Stimulated activated CD8-positive, alpha-beta memory T cell treated with anti-CD3 and anti-CD28 coated beads, Interleukin-7, amount 100 ng/mL, for 1 hour (primary cell): ENCODE data around the gene PEF1.
A peak's percentile ranks its signal among the peaks of the same experiment; 100 is the strongest.

Source experiments
- DNase-seq, 2 donors: peaks; one replicate each; pipeline ENCODE4 v3.0.0-alpha.2; 2020; ENCODE audit warnings: low read depth in 2 of 2

The PEF1 gene

GRCh38 chr1:31671561-31672201 is 27.0 kb upstream of the PEF1 start:
- DNase-seq: no peak

GRCh38 chr1:31671147-31671546 is 26.5 kb upstream of the PEF1 start:
- no peak for DNase-seq

DNA sequence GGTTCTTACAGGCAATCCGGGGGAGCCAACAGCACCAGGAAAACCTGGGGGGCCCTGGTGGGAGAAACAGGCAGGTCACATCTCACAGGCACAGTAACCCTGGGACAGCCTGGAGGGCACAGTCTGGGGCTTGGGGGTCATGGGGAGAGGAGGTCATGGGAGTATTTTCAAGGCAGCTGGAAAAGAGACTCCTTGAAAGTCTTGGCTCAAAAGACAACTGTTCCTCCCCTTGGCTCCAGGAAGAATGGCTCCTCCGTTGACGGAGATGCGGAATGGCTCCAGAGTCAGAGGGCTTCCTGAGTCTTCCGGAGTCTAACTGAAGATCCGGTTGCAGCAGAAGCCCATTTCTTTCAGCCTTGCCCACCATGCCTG is 25.9 kb upstream of the PEF1 start:
- no peak for DNase-seq

GRCh38 chr1:31669786-31670592 is 25.3 kb upstream of the PEF1 start:
- DNase-seq: peak in 1 of 2 donors; percentile 10

DNA sequence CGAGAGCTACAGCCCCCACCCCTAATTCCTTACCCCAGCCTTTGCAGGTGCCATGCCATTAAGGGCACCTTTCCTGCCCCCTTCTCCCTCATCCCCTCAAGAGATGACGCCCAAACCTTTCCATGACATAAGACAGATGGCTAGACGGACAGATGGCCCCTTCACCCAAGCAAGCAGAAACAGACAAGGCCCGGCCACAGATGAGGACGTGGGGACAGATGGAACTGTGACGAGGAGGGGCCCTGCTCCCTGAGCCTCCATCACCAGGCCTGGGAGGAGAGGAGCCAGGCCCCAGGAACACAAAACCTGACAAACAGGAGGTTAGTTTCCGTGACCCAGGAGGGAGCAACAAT is 24.7 kb upstream of the PEF1 start:
- no peak for DNase-seq

- DNase-seq: no peak
These were observed 23.7 kb upstream of the PEF1 start for GRCh38 chr1:31668303-31668883.

GRCh38 chr1:31667065-31667785 is 22.5 kb upstream of the PEF1 start:
- no peak for DNase-seq

DNA sequence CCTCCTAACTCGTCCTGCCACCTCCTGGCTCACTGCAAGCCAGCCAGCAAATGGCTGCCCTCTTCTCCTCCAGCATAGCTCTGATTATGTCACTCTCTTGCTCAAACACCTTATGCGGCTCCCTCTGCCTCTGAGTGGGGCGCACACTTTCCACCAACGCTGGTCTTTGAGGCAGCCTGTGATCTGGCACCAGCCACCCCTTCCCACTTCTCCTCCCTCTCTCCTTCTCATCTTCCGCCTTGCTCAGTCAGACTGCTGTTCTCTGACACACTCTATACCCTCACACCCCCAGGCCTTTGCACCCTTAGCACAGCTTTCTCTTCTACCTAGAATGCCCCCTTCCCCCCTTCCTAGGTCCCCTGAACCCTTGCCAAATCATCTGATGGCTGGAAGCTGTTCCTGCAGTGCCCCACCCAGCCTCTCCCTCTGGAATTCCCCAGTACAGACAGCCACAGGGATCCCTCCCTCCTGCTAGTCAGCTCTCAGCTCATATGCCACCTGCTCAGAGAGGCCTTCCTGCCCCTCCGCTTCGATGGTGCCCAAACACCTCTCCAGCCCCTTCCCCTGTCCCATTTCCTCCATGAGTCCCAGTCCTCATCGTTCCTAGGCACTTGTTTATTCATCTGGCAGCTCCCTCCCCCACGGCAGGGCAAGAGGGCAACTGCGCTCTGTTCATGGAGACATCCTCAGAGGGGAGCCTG is 21.7 kb upstream of the PEF1 start:
- DNase-seq: no peak

DNA sequence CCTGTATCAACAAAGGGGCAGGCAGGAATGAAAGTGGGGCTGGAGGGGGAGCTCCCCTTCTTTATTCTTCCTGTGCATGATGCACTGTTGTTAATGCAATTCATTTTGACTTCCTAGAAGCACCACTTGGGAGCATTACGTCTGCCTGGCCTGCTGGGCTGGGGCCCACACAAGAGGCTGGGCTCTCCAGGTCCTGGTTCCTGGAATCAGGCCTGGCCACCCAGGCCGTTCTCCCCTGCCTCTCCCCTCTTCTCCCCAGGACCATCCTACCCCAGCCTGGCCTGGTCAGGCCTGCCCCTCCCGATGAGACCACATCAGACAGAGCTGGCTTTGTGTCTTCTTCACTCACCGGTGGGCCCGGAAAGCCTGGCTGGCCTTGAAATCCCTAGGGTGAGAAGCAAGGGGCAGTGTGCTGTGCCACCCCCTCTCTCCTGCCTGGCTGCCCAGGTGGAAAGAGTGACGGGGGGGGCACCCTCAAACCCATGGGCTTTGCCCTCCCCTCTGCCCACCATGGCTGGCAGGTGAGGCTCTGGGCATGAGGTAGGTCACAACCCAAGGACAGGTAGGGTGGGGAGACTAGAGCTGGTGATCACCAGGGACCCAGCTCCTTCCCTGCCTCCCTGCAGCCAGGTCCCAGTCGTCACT is 20.7 kb upstream of the PEF1 start:
- DNase-seq: no peak

GRCh38 chr1:31664528-31664927 is 19.9 kb upstream of the PEF1 start:
- DNase-seq: no peak

GRCh38 chr1:31663622-31664452 is 19.2 kb upstream of the PEF1 start:
- peak; percentile 48 to 51 for DNase-seq

DNA sequence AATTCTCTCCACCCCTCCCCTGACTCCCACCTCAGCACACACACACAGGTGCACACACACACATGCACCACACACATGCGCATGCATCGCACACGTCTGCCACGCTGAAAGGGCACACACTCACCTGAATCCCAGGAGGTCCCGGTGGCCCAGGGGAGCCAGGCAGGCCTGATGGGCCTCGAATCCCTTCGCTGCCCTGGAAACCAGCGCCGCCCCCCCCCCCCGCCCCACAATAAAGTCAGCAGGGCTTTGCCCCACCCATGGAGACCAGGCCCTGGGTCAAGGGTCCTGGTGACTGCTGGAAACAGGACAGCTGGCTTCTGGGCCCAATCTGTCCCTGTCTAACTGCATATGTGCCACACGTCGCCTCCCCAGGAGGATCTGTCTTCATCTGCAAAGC is 17.8 kb upstream of the PEF1 start:
- no peak for DNase-seq

- DNase-seq: no peak
These were observed 17.2 kb upstream of the PEF1 start for GRCh38 chr1:31661856-31662255.

- no peak for DNase-seq
These were observed 16.3 kb upstream of the PEF1 start for GRCh38 chr1:31660871-31661455.

GRCh38 chr1:31659889-31660288 is 15.2 kb upstream of the PEF1 start:
- DNase-seq: no peak

- DNase-seq: no peak
These were observed 14.0 kb upstream of the PEF1 start for GRCh38 chr1:31658721-31659120.

- DNase-seq: no peak
These were observed 13.4 kb upstream of the PEF1 start for GRCh38 chr1:31657972-31658510.

GRCh38 chr1:31657020-31657804 is 12.5 kb upstream of the PEF1 start:
- no peak for DNase-seq

GRCh38 chr1:31655756-31656155 is 11.1 kb upstream of the PEF1 start:
- no peak for DNase-seq
